Transverse colon (tissue), 4 donors: ENCODE data around the gene CDC40.

ENCODE experiments used
- CTCF ChIP-seq, 5 experiments: fragments of 200-600 bp in 3 of 5; fragments of 450-650 bp in 2 of 5; sonication (generic) in 3 of 5; IDR thresholded peaks; 1 replicate in 2 of 5; 2 replicates in 3 of 5; pipeline ENCODE4 v1.5.1; 2016 to 2017; ENCODE audit warnings: antibody characterized with exemption in 5 of 5, inconsistent platforms in 3 of 5, mild to moderate bottlenecking in 2 of 5, moderate library complexity in 1 of 5
- POLR2A ChIP-seq: fragments of 450-650 bp; IDR thresholded peaks from one replicate; pipeline ENCODE4 v1.6.1; 2016; ENCODE audit warnings: antibody characterized with exemption, mild to moderate bottlenecking, moderate library complexity
- POLR2AphosphoS5 ChIP-seq, 3 donors: sonication (generic); formaldehyde crosslinking; IDR thresholded peaks; one replicate each; pipeline ENCODE4 v1.6.1; 2016; ENCODE audit warnings: antibody characterized with exemption in 3 of 3

GRCh38 chr6:110190726-110191125 is 10.5 kb downstream of the CDC40 start:
- TF ChIP-seq POLR2AphosphoS5 (IDR thresholded peaks at IDR 0.05) (no peak), CTCF (IDR thresholded peaks at IDR 0.05) (no peak), POLR2A (no peak)
